Adrenal gland (tissue), 5 donors: ENCODE results near the gene KDM1B.

Experiments used
- POLR2A ChIP-seq, 2 donors: fragments of 450-650 bp; IDR thresholded peaks; one replicate each; pipeline ENCODE4 v1.6.1; 2017; ENCODE audit warnings: antibody characterized with exemption in 2 of 2, mild to moderate bottlenecking in 2 of 2, moderate library complexity in 1 of 2
- TF ChIP-seq, protein P1 (sequence below), 6 experiments: fragments of 450-650 bp in 4 of 6; fragments of 200-600 bp in 2 of 6; sonication (generic) in 1 of 6; IDR thresholded peaks; 1 replicate in 5 of 6; 2 replicates in 1 of 6; pipeline versions ENCODE4 v1.5.1 to v1.8.0; 2016 to 2021; ENCODE audit warnings: antibody characterized with exemption in 6 of 6, mild to moderate bottlenecking in 2 of 6, moderate library complexity in 1 of 6
- donor health status: DM: no; HTN: no; CAD: no.

DNA sequence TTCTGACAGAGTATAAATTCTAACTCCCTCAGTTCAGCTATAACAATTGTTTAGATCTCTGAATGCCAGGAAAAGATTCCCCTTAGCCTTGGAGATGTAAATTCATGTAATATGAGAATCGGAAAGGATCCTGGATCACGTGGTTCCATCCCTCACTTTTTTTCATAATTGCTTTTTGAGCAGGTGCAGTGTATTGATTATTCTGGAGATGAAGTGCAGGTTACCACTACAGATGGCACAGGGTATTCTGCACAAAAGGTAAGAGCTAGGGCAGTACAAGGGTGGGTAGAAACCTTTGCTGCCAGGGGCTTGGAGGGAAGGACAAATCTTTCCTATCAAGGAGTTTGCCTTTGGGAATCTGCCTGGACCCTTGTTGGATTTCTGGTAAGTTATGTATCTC, 52.7 kb downstream of the KDM1B start:
- TF ChIP-seq, protein P1, sequence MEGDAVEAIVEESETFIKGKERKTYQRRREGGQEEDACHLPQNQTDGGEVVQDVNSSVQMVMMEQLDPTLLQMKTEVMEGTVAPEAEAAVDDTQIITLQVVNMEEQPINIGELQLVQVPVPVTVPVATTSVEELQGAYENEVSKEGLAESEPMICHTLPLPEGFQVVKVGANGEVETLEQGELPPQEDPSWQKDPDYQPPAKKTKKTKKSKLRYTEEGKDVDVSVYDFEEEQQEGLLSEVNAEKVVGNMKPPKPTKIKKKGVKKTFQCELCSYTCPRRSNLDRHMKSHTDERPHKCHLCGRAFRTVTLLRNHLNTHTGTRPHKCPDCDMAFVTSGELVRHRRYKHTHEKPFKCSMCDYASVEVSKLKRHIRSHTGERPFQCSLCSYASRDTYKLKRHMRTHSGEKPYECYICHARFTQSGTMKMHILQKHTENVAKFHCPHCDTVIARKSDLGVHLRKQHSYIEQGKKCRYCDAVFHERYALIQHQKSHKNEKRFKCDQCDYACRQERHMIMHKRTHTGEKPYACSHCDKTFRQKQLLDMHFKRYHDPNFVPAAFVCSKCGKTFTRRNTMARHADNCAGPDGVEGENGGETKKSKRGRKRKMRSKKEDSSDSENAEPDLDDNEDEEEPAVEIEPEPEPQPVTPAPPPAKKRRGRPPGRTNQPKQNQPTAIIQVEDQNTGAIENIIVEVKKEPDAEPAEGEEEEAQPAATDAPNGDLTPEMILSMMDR (IDR thresholded peaks at IDR 0.05): no peak
- no peak for TF ChIP-seq POLR2A (IDR thresholded peaks at IDR 0.05)
